ENCODE results near the gene SUPT5H. TPM values are rescaled to one million over a fixed set of nuclear protein-coding genes. Genes with fewer than 3 reads are reported as not detected.

Gene SUPT5H
- total RNA-seq, 1 donor, result 80.7 TPM

DNA sequence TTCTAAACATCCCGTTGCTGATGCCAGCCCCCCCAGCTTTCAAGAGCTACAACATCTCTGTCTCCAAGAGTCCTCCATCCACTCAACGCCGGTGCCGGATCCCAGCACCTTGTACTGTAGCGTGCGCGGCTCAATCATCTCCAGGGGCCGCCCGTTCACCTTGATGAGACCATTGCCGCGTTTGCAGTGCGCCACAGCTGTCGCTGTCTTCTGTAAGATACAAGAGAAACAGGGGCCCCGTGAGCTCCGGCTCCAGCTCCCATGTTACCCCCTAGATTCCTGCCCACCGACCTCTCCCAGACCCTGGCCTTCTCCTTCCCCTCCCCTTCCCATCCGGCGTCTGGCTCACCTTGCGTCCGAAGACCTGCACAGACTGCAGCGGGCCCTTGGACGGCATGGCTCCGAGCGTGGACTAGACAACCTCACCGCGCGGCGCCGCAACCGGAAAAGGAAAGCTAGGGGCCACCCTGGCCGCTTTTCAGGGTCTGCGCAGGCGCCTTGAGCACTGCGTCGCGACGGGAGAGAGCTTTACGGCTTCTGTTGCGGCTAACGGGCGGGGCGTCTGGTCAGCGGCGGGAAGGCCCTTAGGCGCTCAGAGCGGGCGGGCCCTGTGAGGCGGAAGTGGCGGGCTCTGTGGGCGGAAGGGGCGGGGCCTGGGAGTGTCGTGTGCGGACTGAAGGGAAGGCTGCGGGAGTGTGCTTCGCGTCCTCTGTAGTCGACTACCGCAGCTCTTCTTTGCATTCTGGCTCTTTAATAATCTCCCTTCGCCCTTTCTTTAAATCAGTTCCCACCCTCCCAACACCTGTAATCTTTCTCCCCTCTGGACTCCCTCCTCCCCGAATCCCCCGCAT, 9.7 kb upstream of the SUPT5H start, which contains the start of gene RPS16:
TSS of gene RPS16 (minus strand) at position 451 of the 851 bp plus-strand sequence. CDS start at position 397, 54 bp downstream.
- peak; percentile 98 for DNase-seq (ENCODE audit: low read depth)
- H3K4me3 ChIP-seq (ENCODE audit: low read depth, low read length), result peak within 1 kb of the TSS; percentile 73
- TF ChIP-seq, protein P1, sequence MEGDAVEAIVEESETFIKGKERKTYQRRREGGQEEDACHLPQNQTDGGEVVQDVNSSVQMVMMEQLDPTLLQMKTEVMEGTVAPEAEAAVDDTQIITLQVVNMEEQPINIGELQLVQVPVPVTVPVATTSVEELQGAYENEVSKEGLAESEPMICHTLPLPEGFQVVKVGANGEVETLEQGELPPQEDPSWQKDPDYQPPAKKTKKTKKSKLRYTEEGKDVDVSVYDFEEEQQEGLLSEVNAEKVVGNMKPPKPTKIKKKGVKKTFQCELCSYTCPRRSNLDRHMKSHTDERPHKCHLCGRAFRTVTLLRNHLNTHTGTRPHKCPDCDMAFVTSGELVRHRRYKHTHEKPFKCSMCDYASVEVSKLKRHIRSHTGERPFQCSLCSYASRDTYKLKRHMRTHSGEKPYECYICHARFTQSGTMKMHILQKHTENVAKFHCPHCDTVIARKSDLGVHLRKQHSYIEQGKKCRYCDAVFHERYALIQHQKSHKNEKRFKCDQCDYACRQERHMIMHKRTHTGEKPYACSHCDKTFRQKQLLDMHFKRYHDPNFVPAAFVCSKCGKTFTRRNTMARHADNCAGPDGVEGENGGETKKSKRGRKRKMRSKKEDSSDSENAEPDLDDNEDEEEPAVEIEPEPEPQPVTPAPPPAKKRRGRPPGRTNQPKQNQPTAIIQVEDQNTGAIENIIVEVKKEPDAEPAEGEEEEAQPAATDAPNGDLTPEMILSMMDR (IDR thresholded peaks at IDR 0.05; ENCODE audit: insufficient read depth, low read depth, low read length), result no peak

DNA sequence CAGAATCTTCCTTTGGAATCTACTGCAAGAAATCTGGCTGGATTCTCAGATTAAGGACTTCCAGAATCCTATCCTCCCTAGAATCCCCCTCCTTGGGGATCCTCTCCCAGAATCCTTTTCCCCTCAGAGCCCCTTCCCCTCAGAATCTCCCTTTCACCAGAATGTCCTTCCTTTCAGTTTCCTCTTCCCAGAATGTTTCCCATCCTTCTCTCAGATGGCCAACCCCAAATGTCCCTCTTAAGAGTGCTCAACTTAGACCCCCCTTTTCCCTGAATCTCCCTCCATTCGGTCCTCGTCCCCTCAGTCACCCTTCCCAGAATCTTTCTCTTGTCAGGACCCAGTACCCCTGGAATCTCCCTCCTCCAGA, 9.0 kb upstream of the SUPT5H start:
- DNase-seq (ENCODE audit: low read depth), result no peak
- TF ChIP-seq, protein P1 (IDR thresholded peaks at IDR 0.05; ENCODE audit: insufficient read depth, low read depth, low read length), result no peak
- peak overlapping the region; percentile 73 for H3K4me3 ChIP-seq (ENCODE audit: low read depth, low read length)

DNA sequence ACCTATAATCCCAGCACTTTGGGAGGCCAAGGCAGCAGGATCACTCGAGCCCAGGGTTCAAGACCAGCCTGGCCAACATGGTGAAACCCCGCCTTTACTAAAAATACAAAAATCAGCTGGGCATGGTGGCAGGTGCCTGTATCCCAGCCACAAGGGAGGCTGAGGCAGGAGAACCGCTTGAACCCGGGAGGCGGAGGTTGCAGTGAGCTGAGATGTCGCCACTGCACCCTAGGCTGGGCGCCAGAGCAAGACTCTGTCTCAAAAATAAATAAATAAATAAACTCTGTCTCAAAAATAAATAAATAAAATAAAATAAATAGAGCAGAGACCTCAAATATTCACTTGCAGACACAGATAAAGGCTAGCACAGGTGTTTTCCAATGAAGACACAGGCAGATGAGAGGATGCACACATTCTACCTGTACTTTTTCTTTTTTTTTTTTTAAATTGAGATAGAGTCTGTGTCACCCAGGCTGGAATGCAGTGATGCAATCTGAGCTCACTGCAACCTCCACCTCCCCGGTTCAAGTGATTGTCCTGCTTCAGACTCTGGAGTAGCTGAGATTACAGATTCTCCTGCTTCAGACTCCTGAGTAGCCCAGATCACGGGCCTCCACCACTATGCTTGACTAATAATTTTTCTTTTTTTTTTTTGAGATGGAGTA, 7.0 kb upstream of the SUPT5H start:
- no peak for DNase-seq (ENCODE audit: low read depth)

DNA sequence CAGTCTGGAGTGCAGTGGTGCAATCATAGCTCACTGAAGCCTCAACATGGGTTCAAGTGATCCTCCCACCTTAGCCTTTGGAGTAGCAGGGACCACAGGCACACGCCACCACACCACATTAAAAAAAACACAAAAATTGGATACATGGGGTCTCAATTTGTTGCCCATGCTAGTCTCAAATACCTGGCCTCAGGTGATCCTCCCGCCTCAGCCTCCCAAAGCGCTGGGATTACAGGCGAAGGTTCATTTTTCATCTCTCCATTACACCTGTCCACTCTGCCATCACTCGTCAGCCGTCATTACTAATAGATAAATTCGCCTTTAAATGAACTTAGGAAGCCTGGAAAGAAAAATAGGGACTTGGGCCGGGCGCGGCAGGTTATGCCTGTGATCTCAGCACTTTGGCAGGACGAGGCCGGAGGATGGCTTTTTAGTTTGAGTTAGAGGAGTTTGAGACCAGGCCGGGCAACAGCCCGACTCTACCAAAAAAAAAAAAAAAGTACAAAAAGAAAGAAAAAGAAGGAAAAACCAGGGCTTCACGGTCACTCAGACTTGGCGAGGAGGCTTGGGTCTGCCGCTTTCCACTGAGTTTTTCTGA, 685 bp upstream of the SUPT5H start:
- peak overlapping the region; percentile 97 for H3K4me3 ChIP-seq (ENCODE audit: low read depth, low read length)
- TF ChIP-seq, protein P1 (IDR thresholded peaks at IDR 0.05; ENCODE audit: insufficient read depth, low read depth, low read length), result no peak
- peak; percentile 55 for DNase-seq (ENCODE audit: low read depth)

More for the DNA sequence above, 7.0 kb upstream of the SUPT5H start:
- no peak overlapping the region for H3K4me3 ChIP-seq (ENCODE audit: low read depth, low read length)
- TF ChIP-seq, protein P1 (IDR thresholded peaks at IDR 0.05; ENCODE audit: insufficient read depth, low read depth, low read length), result no peak

GRCh38 chr19:39446365-39447084, 1.1 kb downstream of the SUPT5H start:
- DNase-seq (ENCODE audit: low read depth), result no peak
- peak overlapping the region; percentile 97 for H3K4me3 ChIP-seq (ENCODE audit: low read depth, low read length)
- TF ChIP-seq, protein P1 (IDR thresholded peaks at IDR 0.05; ENCODE audit: insufficient read depth, low read depth, low read length), result no peak

DNA sequence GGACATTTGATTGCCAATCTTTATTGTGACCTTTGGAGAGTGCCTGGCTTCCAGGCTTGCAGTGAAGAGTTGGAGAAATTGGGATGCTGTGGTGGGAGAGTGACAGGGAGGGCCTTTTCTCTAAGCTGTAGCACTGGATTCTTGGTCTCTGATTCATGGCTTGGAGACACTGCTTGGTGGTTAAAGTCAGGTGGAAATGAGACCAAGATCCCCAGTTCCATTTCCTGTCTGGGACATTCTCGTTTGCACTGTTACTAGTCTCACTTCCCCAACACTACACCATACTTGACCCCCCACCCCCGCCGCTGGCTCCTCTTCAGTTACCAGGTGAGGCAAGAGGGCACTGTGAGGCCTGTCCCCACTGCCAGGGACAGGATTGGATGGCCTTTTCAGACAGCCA, 2.9 kb downstream of the SUPT5H start:
- DNase-seq (ENCODE audit: low read depth), result peak; percentile 23
- no peak overlapping the region for H3K4me3 ChIP-seq (ENCODE audit: low read depth, low read length)
- TF ChIP-seq, protein P1 (IDR thresholded peaks at IDR 0.05; ENCODE audit: insufficient read depth, low read depth, low read length), result no peak
